HL-60/S4 (cell line): Measurements from ENCODE around the gene SLC1A3.

Source experiments
- in situ Hi-C: fragments of 300-500 bp; cut with MboI; formaldehyde crosslinking; loops from 2 replicates; pipeline ENCODE4 v1.14.3; 2022; ENCODE audit warnings: low sequenced_read_pairs

SLC1A3 gene

GRCh38 chr5:36654564-36654963, 48.2 kb downstream of the SLC1A3 start:
- in situ Hi-C loops: no loop called here

- in situ Hi-C loops: no loop called here
Observed at GRCh38 chr5:36655161-36655560, 48.8 kb downstream of the SLC1A3 start.

GRCh38 chr5:36656556-36656955, 50.1 kb downstream of the SLC1A3 start:
- in situ Hi-C loops: no loop called here

GRCh38 chr5:36657563-36657995, 51.2 kb downstream of the SLC1A3 start:
- in situ Hi-C loops: no loop called here

- in situ Hi-C loops: no loop called here
Observed at GRCh38 chr5:36658038-36658756, 51.8 kb downstream of the SLC1A3 start.

- in situ Hi-C loops: no loop called here
Observed at GRCh38 chr5:36659411-36659810, 53.0 kb downstream of the SLC1A3 start.

GRCh38 chr5:36660397-36661049, 54.1 kb downstream of the SLC1A3 start:
- in situ Hi-C loops: no loop called here

- in situ Hi-C loops: no loop called here
Observed at GRCh38 chr5:36661456-36662220, 55.2 kb downstream of the SLC1A3 start.

- in situ Hi-C loops: no loop called here
Observed at GRCh38 chr5:36662291-36662851, 56.0 kb downstream of the SLC1A3 start.

- in situ Hi-C loops: no loop called here
Observed at GRCh38 chr5:36664766-36665165, 58.4 kb downstream of the SLC1A3 start.

- in situ Hi-C loops: no loop called here
Observed at GRCh38 chr5:36665628-36666027, 59.2 kb downstream of the SLC1A3 start.

GRCh38 chr5:36666274-36666673, 59.9 kb downstream of the SLC1A3 start:
- in situ Hi-C loops: no loop called here

GRCh38 chr5:36666986-36667385, 60.6 kb downstream of the SLC1A3 start:
- in situ Hi-C loops: no loop called here

- in situ Hi-C loops: no loop called here
Observed at GRCh38 chr5:36667824-36668223, 61.4 kb downstream of the SLC1A3 start.

- in situ Hi-C loops: no loop called here
Observed at GRCh38 chr5:36669015-36669651, 62.7 kb downstream of the SLC1A3 start.

- in situ Hi-C loops: no loop called here
Observed at GRCh38 chr5:36670548-36670947, 64.1 kb downstream of the SLC1A3 start.

- in situ Hi-C loops: loop anchor here (25.0 kb wide), 1 partner anchor 588 kb away; no protein-coding TSS in a partner anchor
Observed at GRCh38 chr5:36675282-36675681, 68.9 kb downstream of the SLC1A3 start.

GRCh38 chr5:36679221-36679989, 73.0 kb downstream of the SLC1A3 start:
- in situ Hi-C loops: loop anchor here (25.0 kb wide), 1 partner anchor 592 kb away; no protein-coding TSS in a partner anchor

- in situ Hi-C loops: loop anchor here (25.0 kb wide), 1 partner anchor 593 kb away; no protein-coding TSS in a partner anchor
Observed at GRCh38 chr5:36680066-36680465, 73.7 kb downstream of the SLC1A3 start.

GRCh38 chr5:36681711-36682110, 75.3 kb downstream of the SLC1A3 start:
- in situ Hi-C loops: loop anchor here (25.0 kb wide), 1 partner anchor 594 kb away; no protein-coding TSS in a partner anchor
